Measurements from ENCODE around the gene OR52B2.

Gene OR52B2

DNA sequence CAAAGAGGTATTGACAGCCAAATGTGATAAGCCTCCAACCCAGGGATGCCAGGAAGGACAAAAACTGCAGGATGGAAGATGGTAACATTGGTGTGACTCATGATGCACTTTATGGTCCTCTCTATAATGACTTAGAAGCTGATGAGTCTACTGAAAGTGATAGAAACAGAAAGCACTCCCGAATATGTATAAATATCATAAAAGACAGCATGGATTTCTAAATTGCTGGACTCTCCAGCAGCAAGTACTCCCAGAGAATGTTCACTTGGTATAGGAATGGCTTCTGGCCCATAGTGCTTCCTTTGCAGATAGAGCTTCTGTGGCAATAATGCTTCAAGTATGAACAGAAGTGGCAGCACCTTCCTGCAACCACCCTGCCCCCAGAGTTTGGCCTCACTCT is at the start of gene OR52B2:
OR52B2 (minus strand) TSS at position 101 of the 400 bp plus-strand sequence; CDS start at position 101, 0 bp downstream.
- DNase-seq: no peak

- DNase-seq: no peak
These were observed 49.2 kb upstream of the OR52B2 start for GRCh38 chr11:6219359-6219758.

GRCh38 chr11:6217722-6218121 is 47.6 kb upstream of the OR52B2 start:
- DNase-seq: no peak

- DNase-seq: no peak
These were observed 46.4 kb upstream of the OR52B2 start for GRCh38 chr11:6216501-6216900.

- DNase-seq: no peak
These were observed 44.4 kb upstream of the OR52B2 start for GRCh38 chr11:6214530-6214929.

- DNase-seq: no peak
These were observed 40.3 kb upstream of the OR52B2 start for GRCh38 chr11:6210274-6210955.

GRCh38 chr11:6209801-6210200 is 39.7 kb upstream of the OR52B2 start:
- DNase-seq: no peak

GRCh38 chr11:6206456-6207180 is 36.5 kb upstream of the OR52B2 start:
- no peak for DNase-seq

- no peak for DNase-seq
These were observed 35.2 kb upstream of the OR52B2 start, which contains the start of gene C11orf42 for GRCh38 chr11:6205366-6205765. TSS of gene C11orf42 (plus strand) at chr11:6205557. CDS start at chr11:6205616, 59 bp downstream.

DNA sequence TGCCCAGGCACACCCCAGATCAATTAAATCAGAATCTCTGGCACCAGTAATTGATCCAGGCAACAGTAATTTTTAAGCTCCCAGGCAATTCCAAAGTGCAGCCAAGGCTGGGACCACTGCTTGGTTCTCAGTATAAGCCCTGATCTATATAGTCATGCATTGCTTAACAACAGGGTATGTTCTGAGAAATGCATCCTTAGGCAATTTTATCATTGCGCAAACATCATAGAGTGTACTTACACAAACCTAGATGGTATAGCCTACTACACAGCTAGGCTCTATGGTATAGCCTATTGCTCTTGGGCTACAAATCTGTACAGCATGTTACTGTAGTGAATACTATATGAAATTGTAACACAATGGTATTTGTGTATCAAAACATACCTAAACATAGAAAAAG is 34.6 kb upstream of the OR52B2 start:
- DNase-seq: no peak

DNA sequence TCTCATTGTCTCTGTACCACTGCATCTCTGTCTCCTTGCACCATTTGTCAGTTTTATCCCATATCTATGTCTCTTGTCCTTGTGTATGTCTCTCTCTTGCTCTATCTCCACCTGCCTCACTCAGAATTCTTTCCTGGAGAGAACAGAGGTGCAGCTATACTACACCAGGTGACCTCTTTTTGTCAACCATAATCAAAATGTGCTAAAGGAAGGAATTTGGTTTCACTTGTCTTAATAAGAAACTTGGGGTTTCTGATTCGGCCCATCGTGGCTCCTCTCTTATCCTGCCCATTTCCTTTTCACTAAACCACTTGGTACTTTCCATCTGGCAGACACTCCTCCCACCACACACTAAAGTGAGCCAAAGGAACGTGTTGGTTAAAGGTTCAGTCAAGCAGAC is 33.2 kb upstream of the OR52B2 start:
- no peak for DNase-seq

DNA sequence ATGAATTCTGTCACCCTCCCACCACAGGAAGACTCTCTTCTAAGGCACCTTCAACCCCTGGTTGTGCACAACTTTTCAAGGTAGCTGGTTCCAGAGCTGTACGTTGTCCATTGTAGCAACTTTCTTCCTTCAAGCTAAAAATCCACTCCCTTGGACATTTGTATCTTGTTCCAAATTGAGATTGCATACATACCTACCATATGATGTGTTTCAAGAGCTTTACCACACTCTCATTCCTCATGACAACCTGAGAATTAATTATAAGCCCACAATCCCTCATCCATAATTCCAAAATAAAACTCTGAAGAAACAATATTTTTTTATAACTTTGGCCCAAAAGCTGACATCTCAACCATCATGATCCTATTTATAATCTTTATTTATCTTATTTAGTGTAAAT is 31.9 kb upstream of the OR52B2 start:
- DNase-seq: no peak

DNA sequence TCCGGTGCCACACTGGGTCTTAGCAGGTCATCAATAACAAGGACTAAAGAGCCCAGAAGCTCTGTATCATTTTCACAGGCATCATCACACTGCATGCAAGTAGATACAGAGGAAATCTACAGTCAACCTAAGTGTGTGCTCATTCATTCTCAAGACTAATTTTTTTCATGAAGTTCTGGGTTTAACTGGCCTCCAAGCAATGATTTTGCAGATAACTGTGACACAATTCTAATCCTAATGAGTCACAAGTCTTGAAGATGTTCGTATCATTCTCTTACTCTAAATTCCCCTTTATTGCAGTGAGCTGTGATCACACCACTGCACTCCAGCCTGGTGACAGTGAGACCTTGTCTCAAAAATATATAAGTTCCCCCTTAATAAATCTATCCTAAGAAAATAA is 31.4 kb upstream of the OR52B2 start:
- no peak for DNase-seq

GRCh38 chr11:6200975-6201374 is 30.8 kb upstream of the OR52B2 start:
- no peak for DNase-seq

GRCh38 chr11:6199174-6199810 is 29.2 kb upstream of the OR52B2 start, which contains the start of gene OR52W1:
TSS of gene OR52W1 (plus strand) at chr11:6199224. CDS start at chr11:6199224, 0 bp downstream.
- DNase-seq: no peak

- no peak for DNase-seq
These were observed 27.5 kb upstream of the OR52B2 start for GRCh38 chr11:6197466-6198200.

GRCh38 chr11:6196396-6196795 is 26.3 kb upstream of the OR52B2 start:
- DNase-seq: no peak

DNA sequence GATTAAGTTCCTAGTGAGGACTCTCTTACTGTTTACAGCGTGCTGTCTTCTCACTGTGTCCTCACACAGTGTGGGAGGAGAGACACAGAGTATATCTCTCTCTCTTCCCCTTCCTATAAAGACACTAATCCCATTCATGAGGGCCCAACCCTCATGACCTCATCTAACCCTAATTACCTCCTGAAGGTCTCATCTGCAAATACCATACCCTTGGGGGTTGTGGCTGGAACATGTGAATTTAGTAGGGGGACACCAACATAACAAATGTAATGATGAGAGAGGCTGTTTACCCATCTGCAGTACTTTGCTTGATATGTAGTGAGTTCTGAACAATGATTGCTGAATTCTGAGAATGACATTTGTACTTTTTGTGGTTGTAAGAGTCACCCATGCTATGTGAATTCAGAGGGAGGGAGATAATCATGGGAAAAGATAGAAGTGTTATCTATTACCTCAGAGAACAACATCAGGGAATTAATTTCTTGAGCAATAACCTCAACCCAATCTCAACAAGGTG is 24.0 kb upstream of the OR52B2 start:
- no peak for DNase-seq

- no peak for DNase-seq
These were observed 21.6 kb upstream of the OR52B2 start for GRCh38 chr11:6191742-6192141.

DNA sequence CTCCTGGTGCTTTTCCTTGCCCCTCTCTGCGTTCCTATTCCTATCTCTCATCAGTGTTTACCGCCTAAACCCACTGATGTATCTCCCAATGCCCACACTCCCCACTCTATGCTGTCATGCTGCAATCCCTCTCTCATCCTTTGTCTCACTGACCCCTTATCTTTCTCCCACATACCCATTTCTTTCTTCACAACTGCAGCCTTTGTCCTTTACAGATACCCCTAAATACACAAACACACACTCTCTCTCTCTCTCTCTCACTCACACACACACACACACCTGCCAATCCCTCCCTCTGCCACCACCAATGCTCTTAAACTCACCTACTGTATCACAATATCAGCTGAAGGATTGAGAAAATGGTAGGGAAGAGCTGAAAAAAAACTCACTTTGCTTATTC is 5.3 kb upstream of the OR52B2 start:
- DNase-seq: no peak

DNA sequence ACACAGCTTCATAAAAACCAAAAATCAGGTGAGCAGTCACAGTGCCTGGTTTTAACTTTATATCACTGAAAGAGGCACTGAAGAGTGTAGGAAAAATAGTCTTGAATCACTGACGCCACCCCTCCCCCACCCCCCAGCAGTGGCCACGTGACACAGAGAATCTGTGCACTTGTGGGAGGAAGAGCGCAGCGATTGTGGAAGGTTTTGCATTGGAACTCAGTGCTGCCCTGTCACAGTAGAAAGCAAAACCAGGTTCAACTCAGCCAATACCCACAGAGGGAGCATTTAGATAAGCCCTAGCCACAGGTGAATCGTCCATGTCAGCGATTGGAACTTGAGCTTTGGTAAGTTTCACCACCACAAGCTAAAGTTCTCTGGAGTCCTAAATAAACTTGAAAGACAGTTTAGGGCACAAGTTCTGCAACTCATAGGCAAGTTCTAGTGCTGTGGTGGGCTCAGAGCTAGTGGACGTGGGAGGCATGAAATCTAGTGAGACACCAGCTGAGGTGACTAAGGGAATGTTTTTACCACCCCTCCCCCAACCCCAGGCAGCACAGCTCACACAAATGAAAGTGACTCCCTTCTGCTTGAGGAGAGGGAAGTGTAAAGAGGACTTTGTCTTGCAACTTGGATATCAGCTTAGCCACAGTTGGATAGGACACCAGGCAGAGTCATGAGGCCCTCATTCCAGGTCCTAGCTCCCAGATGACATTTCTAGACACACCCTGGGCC is 13.3 kb downstream of the OR52B2 start:
- DNase-seq: no peak

- no peak for DNase-seq
These were observed 18.0 kb downstream of the OR52B2 start for GRCh38 chr11:6152126-6152525.
